ENCODE measurements around the gene SLC10A7.

- TF ChIP-seq POLR2A (IDR thresholded peaks at IDR 0.05; ENCODE audit: low read depth, low read length), result no peak
- no peak for TF ChIP-seq POLR2AphosphoS5 (IDR thresholded peaks at IDR 0.05; ENCODE audit: low read depth, low read length)
These were observed 275.4 kb downstream of the SLC10A7 start for GRCh38 chr4:146246381-146246780.

Measured in GM12892 (cell line).